ENCODE data around the gene ATAD3B. TPM values are rescaled to one million over a fixed set of nuclear protein-coding genes. Genes with fewer than 3 reads are reported as not detected.

The ATAD3B gene
- total and polyA plus RNA-seq, 2 of the 13 experiments (the other 11 are each of a cell fraction or from before 2014, with no cell fraction given) = 9.6 to 31.1 TPM

- TF ChIP-seq THAP7 (CRISPR knock-in tag; IDR thresholded peaks at IDR 0.05) (no peak), ZNF496 (CRISPR knock-in tag; IDR thresholded peaks at IDR 0.05; ENCODE audit: insufficient replicate concordance) (no peak), MAFF (IDR thresholded peaks at IDR 0.05; ENCODE audit: low read depth, low read length) (peak; percentile 15; the same call in 1 of the 2 replicates), ZNF20 (CRISPR knock-in tag; IDR thresholded peaks at IDR 0.05) (no peak), SP140L (CRISPR knock-in tag; IDR thresholded peaks at IDR 0.05; ENCODE audit: borderline replicate concordance) (no peak), ZC3H4 (CRISPR knock-in tag; IDR thresholded peaks at IDR 0.05; ENCODE audit: borderline replicate concordance) (no peak), RERE (CRISPR knock-in tag; IDR thresholded peaks at IDR 0.05; ENCODE audit: low read depth) (no peak), JARID2 (CRISPR knock-in tag; IDR thresholded peaks at IDR 0.05; ENCODE audit: insufficient replicate concordance) (no peak), SP1 (IDR thresholded peaks at IDR 0.05) (no peak), SP1 (CRISPR knock-in tag; IDR thresholded peaks at IDR 0.05) (no peak), IKZF4 (CRISPR knock-in tag; IDR thresholded peaks at IDR 0.05; ENCODE audit: borderline replicate concordance, low read depth, not compliant biosample characterization) (no peak), ZBTB8A (CRISPR knock-in tag; IDR thresholded peaks at IDR 0.05; ENCODE audit: borderline replicate concordance, low read depth) (no peak), NFRKB (IDR thresholded peaks at IDR 0.05) (no peak), ZBTB37 (CRISPR knock-in tag; IDR thresholded peaks at IDR 0.05) (no peak)
- TF ChIP-seq, protein P1, sequence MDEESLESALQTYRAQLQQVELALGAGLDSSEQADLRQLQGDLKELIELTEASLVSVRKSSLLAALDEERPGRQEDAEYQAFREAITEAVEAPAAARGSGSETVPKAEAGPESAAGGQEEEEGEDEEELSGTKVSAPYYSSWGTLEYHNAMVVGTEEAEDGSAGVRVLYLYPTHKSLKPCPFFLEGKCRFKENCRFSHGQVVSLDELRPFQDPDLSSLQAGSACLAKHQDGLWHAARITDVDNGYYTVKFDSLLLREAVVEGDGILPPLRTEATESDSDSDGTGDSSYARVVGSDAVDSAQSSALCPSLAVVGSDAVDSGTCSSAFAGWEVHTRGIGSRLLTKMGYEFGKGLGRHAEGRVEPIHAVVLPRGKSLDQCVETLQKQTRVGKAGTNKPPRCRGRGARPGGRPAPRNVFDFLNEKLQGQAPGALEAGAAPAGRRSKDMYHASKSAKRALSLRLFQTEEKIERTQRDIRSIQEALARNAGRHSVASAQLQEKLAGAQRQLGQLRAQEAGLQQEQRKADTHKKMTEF (CRISPR knock-in tag; IDR thresholded peaks at IDR 0.05) = peak; percentile 55; the same call in 1 of the 2 replicates
- TF ChIP-seq, protein P2, sequence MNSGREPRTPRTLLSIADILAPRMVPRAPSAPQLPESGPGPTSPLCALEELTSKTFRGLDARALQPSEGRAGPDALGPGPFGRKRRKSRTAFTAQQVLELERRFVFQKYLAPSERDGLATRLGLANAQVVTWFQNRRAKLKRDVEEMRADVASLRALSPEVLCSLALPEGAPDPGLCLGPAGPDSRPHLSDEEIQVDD (CRISPR knock-in tag; IDR thresholded peaks at IDR 0.05; ENCODE audit: borderline replicate concordance) = no peak
- TF ChIP-seq, protein P3, sequence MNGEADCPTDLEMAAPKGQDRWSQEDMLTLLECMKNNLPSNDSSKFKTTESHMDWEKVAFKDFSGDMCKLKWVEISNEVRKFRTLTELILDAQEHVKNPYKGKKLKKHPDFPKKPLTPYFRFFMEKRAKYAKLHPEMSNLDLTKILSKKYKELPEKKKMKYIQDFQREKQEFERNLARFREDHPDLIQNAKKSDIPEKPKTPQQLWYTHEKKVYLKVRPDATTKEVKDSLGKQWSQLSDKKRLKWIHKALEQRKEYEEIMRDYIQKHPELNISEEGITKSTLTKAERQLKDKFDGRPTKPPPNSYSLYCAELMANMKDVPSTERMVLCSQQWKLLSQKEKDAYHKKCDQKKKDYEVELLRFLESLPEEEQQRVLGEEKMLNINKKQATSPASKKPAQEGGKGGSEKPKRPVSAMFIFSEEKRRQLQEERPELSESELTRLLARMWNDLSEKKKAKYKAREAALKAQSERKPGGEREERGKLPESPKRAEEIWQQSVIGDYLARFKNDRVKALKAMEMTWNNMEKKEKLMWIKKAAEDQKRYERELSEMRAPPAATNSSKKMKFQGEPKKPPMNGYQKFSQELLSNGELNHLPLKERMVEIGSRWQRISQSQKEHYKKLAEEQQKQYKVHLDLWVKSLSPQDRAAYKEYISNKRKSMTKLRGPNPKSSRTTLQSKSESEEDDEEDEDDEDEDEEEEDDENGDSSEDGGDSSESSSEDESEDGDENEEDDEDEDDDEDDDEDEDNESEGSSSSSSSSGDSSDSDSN (CRISPR knock-in tag; IDR thresholded peaks at IDR 0.05) = peak; percentile 76
Measured at GRCh38 chr1:1437904-1438376, 33.6 kb upstream of the ATAD3B start (continued).
